Stomach (tissue), 4 donors: ENCODE results near the gene BBS10.

ENCODE experiments used
- POLR2A ChIP-seq, 4 donors: fragments of 450-650 bp; IDR thresholded peaks; one replicate each; pipeline ENCODE4 v1.6.1; 2016; ENCODE audit warnings: antibody characterized with exemption in 4 of 4, control low read depth in 2 of 4, mild to moderate bottlenecking in 1 of 4, moderate library complexity in 1 of 4
- TF ChIP-seq, protein P1 (sequence below), 7 experiments: fragments of 450-650 bp in 4 of 7; fragments of 200-600 bp in 3 of 7; sonication (generic) in 3 of 7; IDR thresholded peaks; one replicate each; pipeline ENCODE4 v1.5.1; 2016 to 2019; ENCODE audit warnings: antibody characterized with exemption in 7 of 7, control low read depth in 2 of 7, mild to moderate bottlenecking in 1 of 7

DNA sequence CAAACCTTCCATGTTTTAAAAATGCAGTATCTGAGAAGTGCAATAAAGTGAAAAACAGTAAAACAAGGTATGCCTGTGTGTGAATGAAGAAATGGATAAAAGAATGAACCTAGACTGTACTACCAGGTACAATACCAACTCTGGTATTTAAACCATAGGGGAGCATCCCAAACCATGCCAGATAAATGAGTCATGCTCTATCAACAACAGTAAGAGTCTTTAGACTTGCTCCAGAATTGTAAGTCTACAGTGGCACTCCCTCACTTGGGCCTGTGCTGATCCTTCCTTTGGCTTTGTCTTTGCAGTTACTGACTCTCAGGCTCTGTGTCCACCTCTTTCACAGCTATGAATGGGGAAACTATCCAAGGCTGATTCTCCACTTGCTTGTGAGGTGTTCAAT is 38.1 kb downstream of the BBS10 start:
- TF ChIP-seq, protein P1, sequence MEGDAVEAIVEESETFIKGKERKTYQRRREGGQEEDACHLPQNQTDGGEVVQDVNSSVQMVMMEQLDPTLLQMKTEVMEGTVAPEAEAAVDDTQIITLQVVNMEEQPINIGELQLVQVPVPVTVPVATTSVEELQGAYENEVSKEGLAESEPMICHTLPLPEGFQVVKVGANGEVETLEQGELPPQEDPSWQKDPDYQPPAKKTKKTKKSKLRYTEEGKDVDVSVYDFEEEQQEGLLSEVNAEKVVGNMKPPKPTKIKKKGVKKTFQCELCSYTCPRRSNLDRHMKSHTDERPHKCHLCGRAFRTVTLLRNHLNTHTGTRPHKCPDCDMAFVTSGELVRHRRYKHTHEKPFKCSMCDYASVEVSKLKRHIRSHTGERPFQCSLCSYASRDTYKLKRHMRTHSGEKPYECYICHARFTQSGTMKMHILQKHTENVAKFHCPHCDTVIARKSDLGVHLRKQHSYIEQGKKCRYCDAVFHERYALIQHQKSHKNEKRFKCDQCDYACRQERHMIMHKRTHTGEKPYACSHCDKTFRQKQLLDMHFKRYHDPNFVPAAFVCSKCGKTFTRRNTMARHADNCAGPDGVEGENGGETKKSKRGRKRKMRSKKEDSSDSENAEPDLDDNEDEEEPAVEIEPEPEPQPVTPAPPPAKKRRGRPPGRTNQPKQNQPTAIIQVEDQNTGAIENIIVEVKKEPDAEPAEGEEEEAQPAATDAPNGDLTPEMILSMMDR (IDR thresholded peaks at IDR 0.05), result no peak
- TF ChIP-seq POLR2A (IDR thresholded peaks at IDR 0.05), result no peak
